NCI-H2029 (cell line): Measurements from ENCODE around the gene ZNF785.
"Not testable (repeated sequence)": the region's sequence is repeated elsewhere in the genome, so short reads cannot be mapped to it uniquely, and the experiment has no call there.

Source experiments
- DNase-seq: peaks from one replicate; lab custom pipeline; 2025; lab: John Stamatoyannopoulos, UW

Gene ZNF785

GRCh38 chr16:30539986-30540526, 45.4 kb downstream of the ZNF785 start:
- DNase-seq: not testable (repeated sequence)

GRCh38 chr16:30539000-30539964, 46.2 kb downstream of the ZNF785 start:
- DNase-seq: no peak

- DNase-seq: not testable (repeated sequence)
Measured at GRCh38 chr16:30536391-30537024, 49.0 kb downstream of the ZNF785 start.

GRCh38 chr16:30535777-30536190, 49.7 kb downstream of the ZNF785 start:
- DNase-seq: peak; percentile 39

- DNase-seq: no peak
Measured at GRCh38 chr16:30535106-30535776, 50.3 kb downstream of the ZNF785 start.

- peak; percentile 80 for DNase-seq
Measured at GRCh38 chr16:30534368-30535105, 51.0 kb downstream of the ZNF785 start, which contains the start of gene ZNF747. Gene ZNF747 (minus strand): TSS chr16:30534858. CDS start chr16:30534679, 179 bp downstream.

GRCh38 chr16:30533748-30534367, 51.6 kb downstream of the ZNF785 start:
- DNase-seq: no peak

GRCh38 chr16:30533146-30533522, 52.4 kb downstream of the ZNF785 start:
- DNase-seq: no peak

GRCh38 chr16:30532285-30533145, 53.0 kb downstream of the ZNF785 start:
- DNase-seq: no peak
